ENCODE results near the gene CTDP1.

The CTDP1 gene

DNA sequence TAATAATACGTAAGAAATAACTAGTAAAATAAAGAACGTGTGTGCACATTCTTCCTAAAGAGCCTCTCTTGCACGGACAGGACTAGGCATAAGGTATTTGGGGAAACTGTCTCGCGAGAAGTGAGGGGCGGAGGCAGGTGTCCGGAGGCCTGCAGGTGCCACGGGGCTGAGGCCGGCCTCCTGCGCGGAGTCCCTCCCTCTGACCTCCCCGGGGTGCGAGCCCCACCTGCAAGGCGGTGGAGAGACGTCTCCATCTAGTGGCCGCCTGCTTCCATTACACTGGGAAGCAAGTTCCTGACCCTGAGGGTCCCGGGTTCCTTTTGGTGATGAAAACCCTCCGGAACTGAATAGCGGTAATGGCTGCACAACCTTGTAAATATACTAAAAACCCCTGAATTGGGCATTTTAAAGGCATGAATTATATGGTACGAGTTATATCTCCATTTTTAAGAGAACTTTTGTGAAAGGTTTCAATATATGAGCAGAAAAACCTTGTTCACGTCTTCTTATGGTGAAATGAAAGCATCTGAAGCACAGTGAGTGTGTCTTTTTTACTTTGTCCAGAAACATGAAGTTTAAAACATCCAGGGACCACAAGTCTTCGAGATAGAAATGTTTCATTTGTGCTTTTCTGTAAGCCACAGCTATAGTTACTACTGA lies 35.5 kb upstream of the CTDP1 start:
- DNase-seq = peak in 39 of 58 donors; percentile 5 to 77 (median 43)

DNA sequence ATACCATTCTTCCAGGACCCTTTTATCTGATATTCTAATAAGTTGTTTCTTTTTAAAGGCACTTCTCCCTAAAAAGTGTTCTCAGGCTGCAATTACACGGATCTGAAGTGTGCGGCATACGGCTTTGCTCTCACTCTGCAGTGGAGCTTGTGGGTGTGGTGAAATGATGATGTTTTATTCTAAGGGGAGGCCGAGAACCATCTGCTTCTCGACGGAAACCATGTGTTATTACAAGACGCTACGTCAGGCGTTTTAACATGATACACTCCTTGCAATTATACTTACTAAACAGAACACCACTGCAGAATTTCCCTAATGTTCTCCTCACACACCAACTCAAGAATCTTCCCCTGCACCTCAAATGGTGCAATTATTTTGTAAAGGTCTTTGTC lies 34.9 kb upstream of the CTDP1 start:
- DNase-seq = no peak

DNA sequence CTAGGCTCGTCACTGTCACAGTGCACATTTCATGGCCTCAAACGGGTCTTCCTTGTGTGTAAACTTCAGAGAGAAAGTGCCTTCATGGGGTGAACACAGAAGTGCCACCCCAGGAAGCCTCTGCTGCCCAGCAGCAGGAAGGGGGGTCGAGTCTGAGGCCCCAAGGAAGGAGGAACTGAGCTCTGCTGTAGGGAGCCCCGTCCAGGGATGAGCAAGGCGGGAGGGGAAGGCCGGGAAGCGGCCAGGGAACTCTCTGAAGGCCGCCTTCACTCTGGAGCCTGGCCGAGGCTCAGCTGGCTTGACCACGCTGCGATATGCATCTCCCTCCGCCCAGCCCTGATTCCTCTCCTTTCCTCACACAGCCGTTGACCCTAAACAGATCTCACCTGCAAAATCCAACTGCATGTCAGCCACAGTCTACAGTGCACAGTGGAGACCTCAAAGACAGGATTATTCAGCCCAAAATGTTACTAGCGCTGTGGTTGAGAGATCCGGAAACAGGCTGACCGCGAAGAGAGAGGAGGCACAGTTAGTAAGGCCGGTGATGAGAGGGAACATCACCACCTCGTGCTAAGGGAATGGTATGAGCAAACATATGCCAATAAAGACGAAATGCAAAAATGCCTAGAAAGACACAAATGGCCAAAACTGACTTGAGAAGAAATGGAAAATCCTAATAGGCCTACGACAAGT lies 34.2 kb upstream of the CTDP1 start:
- no peak for DNase-seq

DNA sequence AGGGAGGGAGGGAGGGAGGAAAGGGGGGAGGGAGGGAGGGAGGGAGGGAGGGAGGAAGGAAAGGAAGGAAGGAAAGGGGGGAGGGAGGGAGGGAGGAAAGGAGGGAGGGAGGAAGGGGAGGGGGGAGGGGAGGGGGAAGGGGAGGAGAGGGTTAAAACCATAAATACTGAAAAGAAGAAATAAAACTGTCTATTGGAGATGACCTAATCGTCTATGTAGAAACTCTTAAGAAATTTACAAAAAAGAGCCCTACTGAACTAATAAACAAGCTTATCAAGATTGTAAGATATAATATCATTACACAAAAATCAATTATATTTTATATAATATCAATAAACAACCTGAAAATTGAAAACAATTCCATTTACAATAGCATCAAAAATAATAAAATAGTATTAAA lies 32.3 kb upstream of the CTDP1 start:
- no peak for DNase-seq

DNA sequence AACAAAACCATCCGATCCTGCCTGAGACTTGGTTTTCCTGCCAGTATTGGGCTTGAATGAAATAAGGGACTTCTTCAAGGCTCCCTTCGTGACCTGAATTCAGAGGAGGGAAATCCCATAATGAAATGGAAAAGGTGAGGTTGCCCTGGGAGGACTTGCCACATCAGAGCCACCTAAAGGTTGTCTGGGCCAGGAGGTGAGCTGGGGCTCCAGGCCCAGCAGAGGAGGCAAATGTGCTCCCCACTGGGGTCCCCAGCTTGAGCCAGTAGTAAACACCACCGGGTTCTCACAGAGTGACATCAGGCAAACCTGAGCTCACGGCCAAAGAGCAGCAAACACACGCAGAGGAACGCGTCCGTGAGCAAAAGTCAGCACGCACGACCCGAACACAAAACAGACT lies 28.6 kb upstream of the CTDP1 start:
- no peak for DNase-seq

DNA sequence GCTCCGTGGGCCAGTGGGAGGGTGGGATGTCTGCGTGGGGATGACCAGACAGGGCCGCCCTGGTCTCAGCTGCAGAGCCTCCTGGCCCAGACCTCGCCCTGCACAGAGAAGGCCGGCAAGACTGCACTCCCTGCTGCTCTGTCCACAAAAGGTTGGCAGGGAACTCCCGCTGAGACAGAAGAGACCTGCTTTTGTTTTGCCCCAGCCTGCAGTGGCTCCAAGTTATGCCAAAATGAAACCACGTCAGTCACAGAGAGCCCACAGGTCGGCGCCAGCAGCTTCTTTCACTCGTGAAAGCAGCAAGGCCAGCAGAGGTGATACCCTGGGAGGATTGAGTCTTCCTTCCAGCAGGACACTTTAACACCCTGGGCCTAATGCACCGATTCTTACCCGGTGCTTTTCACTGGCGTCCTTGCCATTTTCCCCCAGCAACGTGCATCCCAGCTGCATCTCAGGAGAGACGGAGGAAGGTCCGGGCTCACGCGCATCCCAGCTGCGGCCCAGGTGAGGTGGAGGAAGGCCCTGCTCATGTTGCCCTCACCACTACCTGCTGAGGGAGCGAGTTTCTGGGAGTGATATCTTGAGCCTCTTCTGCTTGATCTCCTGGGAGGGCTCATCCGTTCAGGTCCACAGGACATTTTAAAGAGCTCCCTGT lies 22.1 kb upstream of the CTDP1 start:
- peak in 4 of 58 donors; percentile 10 to 31 (median 23) for DNase-seq

DNA sequence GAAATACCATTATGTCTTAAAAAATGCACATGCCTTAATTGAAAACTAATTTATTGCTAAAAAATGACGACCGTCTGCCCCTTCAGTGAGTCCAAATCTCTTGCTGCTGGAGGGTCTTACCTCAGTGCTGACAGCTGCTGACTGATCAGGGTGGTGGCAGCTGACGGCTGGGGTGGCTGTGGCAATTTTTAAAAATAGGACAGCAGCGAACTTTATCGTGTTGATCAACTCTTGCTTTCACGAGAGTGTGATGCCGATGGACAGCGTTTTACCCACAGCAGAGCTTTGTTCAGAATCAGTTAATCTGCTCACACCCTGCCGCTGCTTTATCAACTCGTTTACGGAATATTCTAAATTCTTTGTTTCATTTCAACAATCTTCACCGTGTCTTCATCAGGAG lies 21.2 kb upstream of the CTDP1 start:
- no peak for DNase-seq

DNA sequence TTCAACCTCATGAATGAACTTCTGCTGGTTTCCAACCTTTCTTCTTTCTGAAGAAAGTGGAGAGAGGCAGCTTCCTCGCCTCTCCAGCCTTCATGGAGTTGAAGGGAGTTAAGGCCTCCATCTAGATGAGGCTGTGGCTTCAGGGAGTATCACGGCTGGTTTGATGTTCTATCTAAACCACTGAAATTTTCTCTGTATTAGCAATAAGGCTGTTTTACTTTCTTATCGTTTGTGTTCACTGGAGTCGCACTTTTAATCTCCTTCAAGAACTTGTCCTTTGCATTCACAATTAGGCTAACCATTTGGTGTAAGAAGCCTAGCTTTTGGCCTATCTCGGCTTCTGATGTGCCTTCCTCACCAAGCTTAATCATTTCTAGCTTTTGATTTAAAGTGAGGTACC lies 19.9 kb upstream of the CTDP1 start:
- no peak for DNase-seq

DNA sequence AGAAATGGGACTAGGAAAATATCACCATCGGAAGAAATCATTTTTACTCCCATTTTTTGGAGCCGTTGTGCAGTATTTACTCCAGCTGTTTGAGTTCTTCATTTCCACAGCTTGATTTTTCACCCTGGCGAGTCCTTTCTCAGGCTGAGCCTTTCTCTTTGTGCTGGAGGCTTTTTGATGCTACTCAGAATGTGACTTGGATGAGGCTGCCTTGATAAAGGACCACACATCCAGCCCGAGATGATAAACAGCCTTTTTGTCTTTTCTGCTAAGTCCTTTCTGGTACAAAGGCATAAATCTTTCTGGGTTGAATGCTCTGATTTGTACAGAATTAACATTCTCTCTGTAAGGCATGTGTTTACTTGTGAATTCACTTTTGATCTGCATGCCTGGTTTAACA lies 17.6 kb upstream of the CTDP1 start:
- DNase-seq = peak in 2 of 58 donors; percentile 13 to 46

DNA sequence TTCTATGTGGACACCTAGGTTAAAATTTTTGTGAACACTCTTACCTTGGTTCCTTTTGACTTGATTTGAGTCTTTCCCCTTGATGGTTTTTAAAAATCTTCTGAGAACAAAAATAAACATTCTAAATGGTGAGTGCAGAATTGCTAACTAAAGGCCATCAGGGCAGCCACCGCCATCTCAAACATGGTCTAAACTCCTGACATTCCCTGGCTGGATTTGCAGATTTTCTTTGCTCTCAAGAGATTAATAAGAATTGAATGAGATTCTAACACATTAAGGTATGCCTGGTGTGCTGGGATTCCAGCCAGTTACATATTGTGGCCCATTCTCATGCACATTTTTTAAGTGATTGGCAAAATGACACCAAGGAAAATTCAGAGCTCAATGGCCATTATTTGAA lies 17.2 kb upstream of the CTDP1 start:
- DNase-seq = no peak

DNA sequence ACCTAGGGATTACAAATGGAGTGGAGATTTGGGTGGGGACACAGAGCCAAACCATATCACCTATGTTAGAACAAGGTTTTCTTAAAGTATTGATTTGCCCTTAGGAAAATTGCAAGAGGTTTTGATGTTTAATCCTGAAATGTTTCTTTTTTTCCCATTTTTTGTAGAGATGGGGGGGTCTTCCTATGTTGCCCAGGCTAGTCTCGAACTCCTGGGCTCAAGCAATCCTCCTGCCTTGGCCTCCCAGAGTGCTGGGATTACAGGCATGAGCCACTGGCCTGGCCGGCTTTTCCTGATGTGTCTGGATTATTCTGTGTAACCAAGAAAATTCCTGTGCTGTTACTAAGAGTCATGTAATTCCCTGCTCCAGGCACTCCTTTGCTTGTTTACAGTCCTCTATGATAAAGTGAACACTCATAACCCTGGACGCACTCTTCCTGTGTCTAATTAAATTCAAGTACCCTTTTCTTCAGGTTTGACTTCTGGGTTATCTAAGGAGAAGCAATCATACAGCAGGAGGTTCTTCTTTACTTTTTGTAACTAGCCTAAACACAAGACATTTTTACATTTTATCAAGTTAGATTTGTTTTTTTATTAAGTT lies 15.0 kb upstream of the CTDP1 start:
- no peak for DNase-seq

DNA sequence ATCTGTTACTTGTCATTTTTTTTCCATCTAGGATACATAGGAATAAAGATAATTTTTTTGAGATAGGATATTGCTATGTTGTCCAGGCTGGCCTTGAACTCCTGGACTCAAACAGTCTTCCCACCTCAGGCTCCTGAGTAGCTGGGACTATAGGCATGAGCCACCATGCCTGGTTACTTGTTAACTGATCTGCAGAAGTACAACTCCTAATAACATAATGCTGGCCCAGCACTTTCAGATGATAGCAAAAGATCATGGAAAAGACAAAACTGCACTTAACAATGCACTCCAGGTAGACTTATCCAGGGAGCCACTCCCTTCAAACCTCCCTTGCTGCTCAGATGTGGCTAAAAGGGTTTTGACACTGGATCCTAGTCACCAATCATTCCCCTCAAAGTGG lies 11.4 kb upstream of the CTDP1 start:
- no peak for DNase-seq

DNA sequence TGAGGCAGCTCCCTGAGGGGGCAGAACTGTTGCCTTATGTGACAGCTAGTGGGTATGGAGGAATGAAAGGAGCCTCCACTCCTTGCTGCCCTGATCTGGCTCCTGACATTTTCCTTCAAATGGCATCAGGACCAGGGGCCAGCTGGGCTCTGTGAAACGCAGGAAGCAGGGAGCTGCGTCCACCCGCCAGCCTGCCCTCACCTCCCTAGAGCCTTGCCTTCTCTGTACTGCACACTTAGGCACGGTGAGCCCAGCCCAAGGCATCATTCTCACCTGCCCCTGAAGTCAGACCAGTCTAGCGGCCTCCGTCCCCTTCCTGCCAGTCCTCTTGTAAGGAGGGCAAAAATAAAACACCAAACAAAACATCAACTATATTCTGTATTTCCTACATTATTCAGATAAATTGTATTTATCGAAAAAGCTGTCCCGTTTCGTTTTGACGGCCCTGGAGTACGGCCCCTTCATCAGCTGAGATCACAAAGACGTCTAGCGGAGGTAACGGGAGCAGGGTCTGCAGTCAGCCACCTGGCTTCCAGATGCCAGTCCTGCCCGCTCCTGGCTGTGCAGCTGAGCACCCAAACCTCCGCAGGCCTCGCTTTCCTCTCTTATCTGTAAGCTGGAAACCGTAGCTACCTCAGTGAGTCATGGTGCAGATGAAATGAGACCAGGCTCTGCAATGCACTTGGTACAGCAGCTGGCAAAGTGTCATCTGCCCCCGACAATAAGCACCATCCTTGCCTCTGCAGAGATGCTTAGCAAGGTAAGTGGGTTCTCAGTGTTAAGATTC lies 6.9 kb upstream of the CTDP1 start:
- no peak for DNase-seq

DNA sequence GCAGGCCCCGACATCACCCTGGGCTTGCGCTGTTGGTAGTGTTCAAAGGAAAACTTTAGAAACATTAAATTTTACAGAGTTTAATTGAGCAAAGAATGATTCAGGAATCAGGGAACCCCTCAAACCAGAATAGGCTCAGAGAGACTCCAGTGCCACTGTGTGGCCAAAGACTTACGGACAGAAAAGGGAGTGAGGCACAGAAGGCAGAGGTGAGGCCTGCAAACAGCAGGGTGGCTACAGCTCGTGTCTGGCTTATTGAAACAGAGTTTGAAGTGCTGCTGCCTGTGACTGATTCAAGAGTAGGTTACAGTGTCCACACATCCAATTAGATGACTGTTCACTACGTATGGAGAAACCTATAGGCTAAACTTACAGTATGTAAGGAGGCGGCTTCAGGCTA lies 2.4 kb upstream of the CTDP1 start:
- DNase-seq = no peak

DNA sequence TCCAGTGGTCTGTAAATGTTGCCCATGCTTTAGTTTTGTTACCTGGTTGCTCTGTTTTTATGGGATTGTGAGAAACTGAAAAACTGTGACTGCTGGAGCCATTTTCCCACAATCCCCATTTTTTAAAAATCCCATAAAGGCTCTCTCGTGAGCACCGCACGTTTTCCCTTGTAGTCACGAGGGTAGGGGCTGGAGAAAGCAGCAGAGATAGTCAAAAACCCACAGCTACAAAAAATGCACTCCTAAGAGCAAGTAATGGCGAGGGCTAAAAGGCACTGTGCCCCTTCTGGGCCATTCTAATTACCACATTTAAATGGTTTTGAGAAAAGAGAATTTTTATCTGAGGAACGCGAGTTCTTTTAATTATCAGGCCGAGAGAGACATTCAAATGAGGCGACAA lies 1.8 kb upstream of the CTDP1 start:
- no peak for DNase-seq

DNA sequence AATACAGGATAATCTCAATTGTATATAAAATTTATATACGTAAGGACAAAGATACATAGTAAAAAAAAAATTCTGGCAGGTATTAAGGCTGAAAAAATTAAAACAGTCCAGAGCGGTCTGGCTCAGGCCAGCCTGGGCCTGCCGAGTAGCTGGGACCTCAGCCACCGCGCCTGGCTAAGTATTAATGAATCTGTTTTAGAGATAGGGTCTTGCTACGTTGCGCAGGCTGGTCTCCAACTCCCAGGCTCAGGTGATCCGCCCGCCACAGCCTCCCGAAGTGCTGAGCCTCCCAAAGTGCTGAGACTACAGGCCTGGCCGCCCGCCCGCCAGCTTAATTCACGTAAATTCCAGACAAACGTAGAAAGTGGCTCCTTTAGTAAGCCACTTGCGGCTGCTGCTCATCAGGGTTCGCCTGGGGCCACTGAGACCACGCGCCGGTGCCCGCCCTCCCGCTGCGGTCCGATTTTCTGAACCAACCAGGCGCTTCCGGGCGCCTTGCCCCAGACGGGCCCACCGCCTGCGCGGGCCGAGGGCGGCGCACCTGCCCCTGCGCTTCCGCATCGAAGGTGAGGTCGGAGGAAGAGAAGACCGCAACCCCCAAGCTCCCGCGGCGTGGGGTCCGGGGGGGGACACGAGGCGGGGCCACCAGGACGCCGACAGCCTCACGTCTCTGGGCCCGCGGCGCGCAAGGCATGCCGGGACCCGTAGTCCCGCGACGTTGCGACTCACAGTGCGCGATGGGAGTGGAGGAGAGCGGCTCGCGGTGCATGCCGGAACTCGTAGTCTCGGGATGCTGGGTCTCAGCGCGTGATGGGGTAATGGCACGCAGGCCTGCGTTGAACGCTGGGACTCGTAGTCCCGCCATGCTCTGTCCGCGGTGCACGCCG lies 695 bp upstream of the CTDP1 start:
- peak; percentile 91 to 100 (median 99) for DNase-seq

DNA sequence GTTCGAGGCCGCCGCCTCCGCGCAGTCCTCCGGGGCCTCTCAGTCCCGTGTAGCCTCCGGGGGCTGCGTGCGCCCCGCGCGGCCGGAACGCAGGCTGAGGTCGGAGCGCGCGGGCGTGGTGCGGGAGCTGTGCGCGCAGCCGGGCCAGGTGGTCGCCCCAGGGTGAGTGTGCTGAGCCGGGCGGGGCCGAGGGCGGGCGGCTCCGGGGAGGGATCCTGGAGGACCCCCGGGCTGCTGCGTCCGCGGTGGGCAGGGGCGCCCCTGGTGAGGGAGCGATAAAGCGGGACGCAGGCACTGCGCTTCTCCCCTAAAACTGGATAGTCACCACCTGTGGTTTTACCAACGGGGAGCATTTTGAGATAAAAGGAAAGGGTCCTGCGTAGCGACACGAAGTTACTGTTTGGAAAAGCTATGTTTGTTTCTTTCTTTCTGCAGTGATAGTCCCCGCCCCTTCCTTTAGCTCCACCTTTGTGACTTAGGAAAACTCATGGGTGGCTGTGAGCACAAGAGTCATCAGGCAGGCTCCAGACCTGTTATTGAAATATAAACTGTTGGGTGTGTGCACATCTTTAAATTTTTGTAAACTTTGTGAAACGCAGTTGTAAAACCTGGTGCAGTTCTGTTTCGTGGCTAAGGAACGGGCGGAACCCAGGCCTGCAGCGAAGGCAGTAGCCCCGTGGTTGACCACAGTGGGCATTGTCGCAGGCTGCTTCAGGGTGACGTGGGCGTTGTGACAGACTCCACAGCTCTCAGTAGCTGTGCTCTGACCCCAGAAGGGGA lies 687 bp downstream of the CTDP1 start:
- DNase-seq = peak in 1 of 58 donors; percentile 6

DNA sequence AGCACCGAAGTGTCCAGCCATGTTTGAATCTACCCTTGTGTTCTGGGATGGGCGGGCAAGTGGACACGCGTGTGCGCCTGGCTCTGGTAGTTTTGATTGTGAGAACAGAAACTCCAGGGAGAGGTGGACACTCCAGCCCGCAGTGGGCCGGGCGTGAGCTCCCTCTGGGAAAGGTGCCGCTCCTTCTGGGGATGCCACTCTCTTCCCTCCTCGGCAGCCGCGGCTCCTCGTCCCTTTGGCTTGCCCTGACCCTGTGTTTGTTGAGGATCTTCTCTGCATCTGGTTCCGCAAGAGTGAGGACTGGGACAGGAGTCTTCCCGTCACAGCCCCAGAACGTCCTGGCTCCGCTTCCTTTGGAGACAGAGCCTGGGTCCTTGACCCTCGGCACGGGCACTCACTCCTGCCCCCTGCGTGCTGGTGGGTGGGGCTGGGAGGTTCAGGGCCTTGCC lies 1.3 kb downstream of the CTDP1 start:
- no peak for DNase-seq
